K562 (cell line): Measurements from ENCODE around the gene PI4KA. TPM values are rescaled to one million over a fixed set of nuclear protein-coding genes. Genes with fewer than 3 reads are reported as not detected.

ENCODE experiments used
- ATAC-seq: fragments of 200-7000 bp; cut with Tn5 transposase; 3 replicates; pipeline ENCODE4 v1.9.1; 2020; ENCODE audit warnings: moderate library complexity
- BruUV-seq: library from RNA; stranded (reverse); fragments of 400-500 nt; replicated peaks from 2 replicates; lab custom pipeline; 2021; lab: Mats Ljungman, UMichigan
- CTCF ChIA-PET: fragments of 300-600 bp; formaldehyde crosslinking; extraction: SDS; loops from one replicate; lab custom pipeline; 2021; ENCODE audit warnings: low intra/inter-chr PET ratio; lab: Yijun Ruan, JAX
- POLR2A ChIA-PET: fragments of 300-600, 350-650 bp; sonication (Branson Sonifier 250); formaldehyde crosslinking; extraction: SDS; loops from one replicate; lab custom pipeline; 2021; ENCODE audit warnings: antibody characterized with exemption, inconsistent platforms; lab: Yijun Ruan, JAX
- DNase-seq, 4 experiments: peaks; one replicate each; pipeline versions ENCODE4 v3.0.0 to v3.0.0-alpha.2; 2011 to 2018; ENCODE audit warnings: low spot score in 3 of 4, mixed read lengths in 3 of 4; ENCODE audit errors: extremely low read depth in 1 of 4
- FAIRE-seq: peaks from 2 replicates; lab custom pipeline; 2011; peaks lifted over from hg19 to GRCh38; lab: Jason Lieb, UNC
- H2AFZ ChIP-seq: 2 replicates; pipeline ENCODE4 v1.6.0; 2011; ENCODE audit warnings: low read depth, low read length, control low read depth, inconsistent platforms
- H3K27ac ChIP-seq: fragments of 200-600 bp; 3 replicates; pipeline ENCODE4 v1.8.0; 2011; ENCODE audit warnings: low read depth, mild to moderate bottlenecking, control low read depth, inconsistent platforms, low read length, moderate library complexity, mixed read lengths; ENCODE audit errors: extremely low read depth
- H3K27me3 ChIP-seq, 2 experiments: fragments of 300-600 bp in 1 of 2; 2 replicates in 1 of 2; 3 replicates in 1 of 2; pipeline versions ENCODE4 v1.6.0 to v1.8.0; 2011; ENCODE audit warnings: inconsistent platforms in 2 of 2, low read length in 2 of 2, mild to moderate bottlenecking in 1 of 2, mixed read lengths in 1 of 2, moderate library complexity in 1 of 2; ENCODE audit not compliant: control insufficient read depth in 2 of 2, insufficient read depth in 2 of 2
- H3K36me3 ChIP-seq: fragments of 300-600 bp; 3 replicates; pipeline ENCODE4 v1.8.0; 2011; ENCODE audit warnings: mild to moderate bottlenecking, low read length, inconsistent platforms; ENCODE audit not compliant: control insufficient read depth, insufficient read depth
- H3K4me1 ChIP-seq, 2 experiments: fragments of 200-600 bp in 1 of 2; replicated peaks in 1 of 2; 2 replicates in 1 of 2; 3 replicates in 1 of 2; pipeline versions ENCODE4 v1.5.1 to v1.8.0; 2011; ENCODE audit warnings: inconsistent platforms in 2 of 2, low read length in 2 of 2, mild to moderate bottlenecking in 1 of 2, mixed read lengths in 1 of 2, moderate library complexity in 1 of 2; ENCODE audit not compliant: control insufficient read depth in 2 of 2, insufficient read depth in 2 of 2
- H3K4me2 ChIP-seq: 2 replicates; pipeline ENCODE4 v1.6.1; 2011; ENCODE audit warnings: low read length, control low read depth, inconsistent platforms, mixed read lengths; ENCODE audit not compliant: insufficient read depth
- H3K4me3 ChIP-seq: fragments of 200-600 bp; sonication (generic), shearing (Covaris generic); 2 replicates; pipeline ENCODE4 v1.5.1; 2016; ENCODE audit warnings: control low read depth, inconsistent platforms
- H3K79me2 ChIP-seq: fragments of 200-600 bp; 3 replicates; pipeline ENCODE4 v1.8.0; 2011; ENCODE audit warnings: low read length, inconsistent platforms; ENCODE audit not compliant: control insufficient read depth, insufficient read depth
- H3K9ac ChIP-seq, 2 experiments: 2 replicates each; pipeline versions ENCODE4 v1.6.0 to v1.6.1; 2011; ENCODE audit warnings: low read depth in 2 of 2, low read length in 2 of 2, control low read depth in 1 of 2, inconsistent platforms in 1 of 2, mild to moderate bottlenecking in 1 of 2, mixed read lengths in 1 of 2; ENCODE audit not compliant: insufficient read depth in 1 of 2
- H3K9me1 ChIP-seq: one replicate; pipeline ENCODE4 v1.6.0; 2011; ENCODE audit warnings: inconsistent platforms, mild to moderate bottlenecking, low read length, moderate library complexity; ENCODE audit not compliant: control insufficient read depth, insufficient read depth
- H3K9me3 ChIP-seq: replicated peaks from 2 replicates; pipeline ENCODE4 v1.5.1; 2011; ENCODE audit warnings: low read depth, low read length, inconsistent platforms; ENCODE audit not compliant: control insufficient read depth, insufficient read depth
- H4K20me1 ChIP-seq: replicated peaks from 2 replicates; pipeline ENCODE4 v1.6.1; 2011; ENCODE audit warnings: low read length, inconsistent platforms, mixed read lengths; ENCODE audit not compliant: control insufficient read depth, insufficient read depth
- BCOR ChIP-seq: fragments of 450-650 bp; IDR thresholded peaks from 2 replicates; pipeline ENCODE4 v1.6.1; 2016
- FOXM1 ChIP-seq, 2 experiments: fragments of 450-650 bp in 1 of 2; sonication (generic) in 1 of 2; formaldehyde crosslinking in 1 of 2; IDR thresholded peaks; 2 replicates each; pipeline versions ENCODE4 v1.6.1 to v1.9.0; 2017 to 2022; ENCODE audit warnings: low read depth in 2 of 2, mild to moderate bottlenecking in 2 of 2, missing genetic modification reagents in 1 of 2, moderate library complexity in 1 of 2
- HNRNPK ChIP-seq: fragments of 200-400 bp; formaldehyde crosslinking; IDR thresholded peaks from one replicate; pipeline ENCODE4 v1.6.1; 2018; ENCODE audit warnings: mild to moderate bottlenecking, low read depth, low read length; ENCODE audit not compliant: poor library complexity, severe bottlenecking
- JUNB ChIP-seq: fragments of 450-650 bp; formaldehyde crosslinking; conservative IDR thresholded peaks from 2 replicates; pipeline ENCODE4 v1.4.0; 2020; ENCODE audit warnings: mild to moderate bottlenecking
- NONO ChIP-seq, 2 experiments: fragments of 200-400 bp in 1 of 2; fragments of 450-650 bp in 1 of 2; formaldehyde crosslinking in 1 of 2; IDR thresholded peaks; 2 replicates each; pipeline ENCODE4 v1.6.1; 2017; ENCODE audit warnings: low read depth in 2 of 2, mild to moderate bottlenecking in 2 of 2, moderate library complexity in 2 of 2, low read length in 1 of 2
- PCBP1 ChIP-seq: fragments of 200-400 bp; formaldehyde crosslinking; IDR thresholded peaks from 2 replicates; pipeline ENCODE4 v1.6.1; 2018; ENCODE audit warnings: mild to moderate bottlenecking, low read depth, low read length; ENCODE audit not compliant: poor library complexity, severe bottlenecking
- TEAD1 ChIP-seq, 2 experiments: fragments of 450-650 bp in 1 of 2; sonication (generic) in 1 of 2; formaldehyde crosslinking; IDR thresholded peaks; 2 replicates each; pipeline versions ENCODE4 v1.4.0 to v1.8.0; 2020 to 2022; ENCODE audit warnings: mild to moderate bottlenecking in 2 of 2, missing genetic modification reagents in 1 of 2
- ZNF124 ChIP-seq: sonication (generic); formaldehyde crosslinking; IDR thresholded peaks from 2 replicates; pipeline ENCODE4 v1.8.1; 2022; ENCODE audit warnings: missing genetic modification reagents
- ZNF143 ChIP-seq: sonication (generic); formaldehyde crosslinking; IDR thresholded peaks from 2 replicates; pipeline ENCODE4 v1.9.0; 2022; ENCODE audit warnings: mild to moderate bottlenecking, missing genetic modification reagents
- ZNF232 ChIP-seq: sonication (generic); formaldehyde crosslinking; IDR thresholded peaks from 2 replicates; pipeline ENCODE4 v1.8.0; 2022; ENCODE audit warnings: mild to moderate bottlenecking, missing genetic modification reagents
- ZNF589 ChIP-seq: fragments of 200-800 bp; sonication (Bioruptor generic); IDR thresholded peaks from 2 replicates; pipeline ENCODE4 v1.6.1; 2016; ENCODE audit warnings: low read depth, missing genetic modification characterization, missing compliant biosample characterization
- WGBS: fragments of 100-300 bp; shearing (Covaris generic); methylation state at CpG from one replicate; pipeline ENCODE4 v1.1.6; 2016; ENCODE audit warnings: low coverage, mixed read lengths; ENCODE audit not compliant: insufficient coverage; ENCODE audit errors: missing lambda C conversion rate; 5-methylcytosine and 5-hydroxymethylcytosine counted together
- in situ Hi-C: fragments of 300-500 bp; cut with MboI; formaldehyde crosslinking; loops from 4 replicates; pipeline ENCODE4 v1.15.0; 2018; ENCODE audit warnings: inconsistent platforms, mixed read lengths
- intact Hi-C: fragments of 100-400 bp; cut with micrococcal nuclease; formaldehyde crosslinking; loops from 2 replicates; pipeline ENCODE4 v1.14.2; 2022
- polyA plus RNA-seq, 8 experiments: library from polyadenylated mRNA; depleted of rRNA in 4 of 8; stranded (reverse) in 5 of 8; unstranded in 3 of 8; fragments of >200 nt; fragmentation: Nextera tagmentation in 2 of 8; fragmentation: Illumina TruSeq in 1 of 8; extraction: Ambion mirVana in 2 of 8; extraction: Trizol in 1 of 8; gene quantifications; 2 replicates each; pipeline versions ENCODE4 v1.2.1 to v1.2.3, GENCODE V29; 2011 to 2014; ENCODE audit warnings: inconsistent platforms in 1 of 8, missing spikeins in 1 of 8
- total RNA-seq, 7 experiments: library from RNA; depleted of rRNA in 6 of 7; stranded (reverse); fragments of >200 nt in 6 of 7; fragmentation: Illumina TruSeq in 2 of 7; extraction: Trizol in 2 of 7; gene quantifications; 2 replicates each; pipeline versions ENCODE4 v1.2.1 to v1.2.3, GENCODE V29; 2011 to 2021; ENCODE audit warnings: low replicate concordance in 1 of 7
- TF ChIP-seq, protein P1 (sequence below): sonication (generic); formaldehyde crosslinking; IDR thresholded peaks from 2 replicates; pipeline ENCODE4 v1.9.0; 2022; ENCODE audit warnings: mild to moderate bottlenecking, missing genetic modification reagents
- TF ChIP-seq, protein P2 (sequence below): sonication (generic); formaldehyde crosslinking; IDR thresholded peaks from 2 replicates; pipeline ENCODE4 v1.8.0; 2022; ENCODE audit warnings: mild to moderate bottlenecking, missing genetic modification reagents
- TF ChIP-seq, protein P3 (sequence below): sonication (generic); formaldehyde crosslinking; IDR thresholded peaks from 2 replicates; pipeline ENCODE4 v1.9.0; 2022; ENCODE audit warnings: mild to moderate bottlenecking, missing genetic modification reagents

PI4KA gene
- total and polyA plus RNA-seq, 9 of the 15 experiments (the other 6 are each of a cell fraction or from before 2014, with no cell fraction given) = 7.3 to 187 (median 84.7) TPM

GRCh38 chr22:20811171-20811570 lies 47.4 kb downstream of the PI4KA start:
- ATAC-seq = no peak
- Histone ChIP-seq H2AFZ (no peak overlapping the region), H3K79me2 (no peaks in the 10 kb centered on the region), H4K20me1 (peaks cover 5% of the 10 kb centered on the region; the same call in 1 of the 2 replicates), H3K9me3 (no peaks in the 10 kb centered on the region), H3K27ac (no peak overlapping the region), H3K36me3 (peaks cover 73% of the 10 kb centered on the region), H3K4me3 (no peak overlapping the region), H3K9me1 (no peaks in the 10 kb centered on the region), H3K4me2 (no peak overlapping the region), H3K9ac (no peak overlapping the region), H3K27me3 (no peaks in the 10 kb centered on the region), H3K4me1 (peaks cover 3 to 8% of the 10 kb centered on the region in 2 experiments; a peak in 3 of 5 replicates)
- no TSS peak for BruUV-seq
- POLR2A ChIA-PET = interaction anchor here (0.7 to 15.3 kb wide), 10 partner anchors 9 to 188 kb away, joined by 3 to 172 read pairs (median 4); partner anchors contain the start of gene CRKL
- DNase-seq = no peak
- intact Hi-C loops = no loop called here
- WGBS = 97% methylated on average over 1 of the region's 1 CpG
- no peak for FAIRE-seq
- CTCF ChIA-PET = no interaction called here
- TF ChIP-seq, protein P1, sequence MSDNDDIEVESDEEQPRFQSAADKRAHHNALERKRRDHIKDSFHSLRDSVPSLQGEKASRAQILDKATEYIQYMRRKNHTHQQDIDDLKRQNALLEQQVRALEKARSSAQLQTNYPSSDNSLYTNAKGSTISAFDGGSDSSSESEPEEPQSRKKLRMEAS (CRISPR knock-in tag) = 0 out of 2 replicates have a peak, but pooled peaks have one; percentile 27
- 0 out of 4 replicates have a peak, but pooled peaks of 1 of the 2 experiments have one; percentile 14 for TF ChIP-seq TEAD1 (CRISPR knock-in tag; IDR thresholded peaks at IDR 0.05)
- no peak for TF ChIP-seq ZNF232 (CRISPR knock-in tag)
- no peak for TF ChIP-seq ZNF124 (CRISPR knock-in tag)
- no peak for TF ChIP-seq PCBP1
- TF ChIP-seq, protein P2, sequence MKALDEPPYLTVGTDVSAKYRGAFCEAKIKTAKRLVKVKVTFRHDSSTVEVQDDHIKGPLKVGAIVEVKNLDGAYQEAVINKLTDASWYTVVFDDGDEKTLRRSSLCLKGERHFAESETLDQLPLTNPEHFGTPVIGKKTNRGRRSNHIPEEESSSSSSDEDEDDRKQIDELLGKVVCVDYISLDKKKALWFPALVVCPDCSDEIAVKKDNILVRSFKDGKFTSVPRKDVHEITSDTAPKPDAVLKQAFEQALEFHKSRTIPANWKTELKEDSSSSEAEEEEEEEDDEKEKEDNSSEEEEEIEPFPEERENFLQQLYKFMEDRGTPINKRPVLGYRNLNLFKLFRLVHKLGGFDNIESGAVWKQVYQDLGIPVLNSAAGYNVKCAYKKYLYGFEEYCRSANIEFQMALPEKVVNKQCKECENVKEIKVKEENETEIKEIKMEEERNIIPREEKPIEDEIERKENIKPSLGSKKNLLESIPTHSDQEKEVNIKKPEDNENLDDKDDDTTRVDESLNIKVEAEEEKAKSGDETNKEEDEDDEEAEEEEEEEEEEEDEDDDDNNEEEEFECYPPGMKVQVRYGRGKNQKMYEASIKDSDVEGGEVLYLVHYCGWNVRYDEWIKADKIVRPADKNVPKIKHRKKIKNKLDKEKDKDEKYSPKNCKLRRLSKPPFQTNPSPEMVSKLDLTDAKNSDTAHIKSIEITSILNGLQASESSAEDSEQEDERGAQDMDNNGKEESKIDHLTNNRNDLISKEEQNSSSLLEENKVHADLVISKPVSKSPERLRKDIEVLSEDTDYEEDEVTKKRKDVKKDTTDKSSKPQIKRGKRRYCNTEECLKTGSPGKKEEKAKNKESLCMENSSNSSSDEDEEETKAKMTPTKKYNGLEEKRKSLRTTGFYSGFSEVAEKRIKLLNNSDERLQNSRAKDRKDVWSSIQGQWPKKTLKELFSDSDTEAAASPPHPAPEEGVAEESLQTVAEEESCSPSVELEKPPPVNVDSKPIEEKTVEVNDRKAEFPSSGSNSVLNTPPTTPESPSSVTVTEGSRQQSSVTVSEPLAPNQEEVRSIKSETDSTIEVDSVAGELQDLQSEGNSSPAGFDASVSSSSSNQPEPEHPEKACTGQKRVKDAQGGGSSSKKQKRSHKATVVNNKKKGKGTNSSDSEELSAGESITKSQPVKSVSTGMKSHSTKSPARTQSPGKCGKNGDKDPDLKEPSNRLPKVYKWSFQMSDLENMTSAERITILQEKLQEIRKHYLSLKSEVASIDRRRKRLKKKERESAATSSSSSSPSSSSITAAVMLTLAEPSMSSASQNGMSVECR = 0 out of 2 replicates have a peak, but pooled peaks have one; percentile 35
- 0 out of 2 replicates have a peak, but pooled peaks have one; percentile 43 for TF ChIP-seq ZNF143 (CRISPR knock-in tag)
- no peak for TF ChIP-seq HNRNPK
- TF ChIP-seq BCOR = no peak
- TF ChIP-seq ZNF589 (CRISPR knock-in tag) = no peak
- TF ChIP-seq NONO (IDR thresholded peaks at IDR 0.05; ENCODE audit: low read depth in 2 of 2, low read length in 1 of 2) = no peak
- TF ChIP-seq, protein P3, sequence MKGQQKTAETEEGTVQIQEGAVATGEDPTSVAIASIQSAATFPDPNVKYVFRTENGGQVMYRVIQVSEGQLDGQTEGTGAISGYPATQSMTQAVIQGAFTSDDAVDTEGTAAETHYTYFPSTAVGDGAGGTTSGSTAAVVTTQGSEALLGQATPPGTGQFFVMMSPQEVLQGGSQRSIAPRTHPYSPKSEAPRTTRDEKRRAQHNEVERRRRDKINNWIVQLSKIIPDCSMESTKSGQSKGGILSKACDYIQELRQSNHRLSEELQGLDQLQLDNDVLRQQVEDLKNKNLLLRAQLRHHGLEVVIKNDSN = 0 out of 2 replicates have a peak, but pooled peaks have one; percentile 20
- 0 out of 2 replicates have a peak, but pooled peaks have one; percentile 12 for TF ChIP-seq JUNB (CRISPR knock-in tag)
- TF ChIP-seq FOXM1 (IDR thresholded peaks at IDR 0.05; ENCODE audit: low read depth) = no peak
- no peak for TF ChIP-seq FOXM1 (CRISPR knock-in tag; IDR thresholded peaks at IDR 0.05; ENCODE audit: low read depth)
- in situ Hi-C loops = no loop called here
